HK-2 (cell line): Measurements from ENCODE around the gene SORBS2.
"Not testable (repeated sequence)": the region's sequence is repeated elsewhere in the genome, so short reads cannot be mapped to it uniquely, and the experiment has no call there.

ENCODE experiments used
- DNase-seq: peaks from one replicate; pipeline ENCODE4 v3.0.0-alpha.2; 2018; ENCODE audit not compliant: unreplicated experiment

Gene SORBS2

GRCh38 chr4:185737489-185738037, 74.4 kb downstream of the SORBS2 start:
- no peak for DNase-seq

DNA sequence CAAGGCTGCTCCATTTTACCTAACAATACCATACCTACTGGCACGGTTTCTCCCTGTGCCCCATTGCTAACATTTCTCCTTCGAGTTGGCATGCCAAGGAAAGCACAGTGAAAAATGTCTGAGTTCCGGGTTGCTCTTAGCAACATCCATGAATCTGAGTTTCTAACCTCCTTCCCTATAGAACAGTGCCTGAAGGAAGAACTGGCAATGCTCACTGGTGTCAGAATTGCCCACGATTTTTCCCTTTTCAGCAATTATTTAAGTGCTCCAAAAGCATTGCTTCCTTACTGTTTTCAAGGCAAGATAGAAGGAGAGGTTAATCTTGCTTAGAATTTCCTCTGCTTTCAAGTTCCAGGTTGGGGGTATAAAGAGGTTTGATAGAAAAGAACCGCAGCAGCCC, 75.1 kb downstream of the SORBS2 start:
- DNase-seq = no peak

DNA sequence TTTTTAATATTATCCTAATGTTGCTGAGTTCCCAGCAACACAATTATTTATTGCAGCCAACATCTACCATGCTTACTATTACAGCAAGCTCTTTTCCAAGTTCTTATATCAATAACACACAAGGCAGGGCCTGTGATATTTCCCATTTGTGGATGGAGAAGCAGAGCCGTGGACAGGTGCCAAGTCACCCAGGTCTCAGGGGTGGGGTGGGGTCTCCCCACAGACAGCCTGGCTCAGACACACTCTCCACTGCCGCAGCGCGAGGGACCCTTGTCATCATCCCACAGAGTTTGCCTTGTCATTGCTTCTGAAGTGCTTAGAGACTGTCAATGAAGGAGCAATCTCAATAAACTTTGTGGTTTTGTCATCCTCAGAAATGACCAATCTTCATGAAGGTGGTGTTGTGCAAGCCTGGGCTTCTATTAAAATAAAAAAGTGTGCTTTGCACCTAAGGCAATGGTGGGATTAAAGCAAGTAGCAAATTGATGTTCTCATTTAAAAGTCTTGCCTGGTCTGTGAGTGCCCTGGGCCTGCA, 76.1 kb downstream of the SORBS2 start:
- DNase-seq = no peak

GRCh38 chr4:185734930-185735329, 77.1 kb downstream of the SORBS2 start:
- no peak for DNase-seq

- DNase-seq = no peak
These were observed 77.8 kb downstream of the SORBS2 start for GRCh38 chr4:185734214-185734613.

DNA sequence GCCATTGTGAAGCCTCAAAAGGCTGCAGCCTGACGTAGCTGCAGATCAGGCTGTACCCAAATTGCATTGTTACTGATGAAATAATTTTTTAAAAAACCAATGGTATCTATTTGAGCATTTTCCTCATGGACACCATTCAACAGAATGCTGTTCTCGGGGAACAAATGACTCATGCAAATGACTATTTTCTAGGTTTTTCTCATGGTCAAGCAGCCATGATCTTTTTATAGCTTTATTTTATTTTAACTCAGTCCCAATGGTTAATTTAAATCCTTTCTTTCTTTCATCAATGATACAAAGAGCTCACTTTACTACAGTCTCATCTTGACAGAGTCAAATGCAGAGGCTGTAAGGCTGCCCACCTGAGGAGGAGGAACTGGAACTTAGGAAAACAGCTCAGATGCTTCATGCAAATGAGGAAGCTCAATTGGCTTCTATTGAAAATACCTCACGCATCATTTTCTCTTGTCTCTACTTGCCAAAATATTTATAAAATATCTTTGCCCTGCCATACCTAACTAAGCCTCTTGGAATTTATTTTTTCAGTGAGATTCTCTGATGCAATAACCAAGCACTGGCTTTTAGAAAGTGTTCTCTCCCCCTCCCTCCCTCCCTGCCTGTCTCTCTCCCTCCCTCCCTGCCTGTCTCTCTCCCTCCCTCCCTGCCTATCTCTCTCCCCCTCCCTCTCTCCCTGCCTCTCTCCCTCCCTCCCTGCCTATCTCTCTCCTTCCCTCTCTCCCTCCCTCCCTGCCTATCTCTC, 81.0 kb downstream of the SORBS2 start:
- DNase-seq = no peak

DNA sequence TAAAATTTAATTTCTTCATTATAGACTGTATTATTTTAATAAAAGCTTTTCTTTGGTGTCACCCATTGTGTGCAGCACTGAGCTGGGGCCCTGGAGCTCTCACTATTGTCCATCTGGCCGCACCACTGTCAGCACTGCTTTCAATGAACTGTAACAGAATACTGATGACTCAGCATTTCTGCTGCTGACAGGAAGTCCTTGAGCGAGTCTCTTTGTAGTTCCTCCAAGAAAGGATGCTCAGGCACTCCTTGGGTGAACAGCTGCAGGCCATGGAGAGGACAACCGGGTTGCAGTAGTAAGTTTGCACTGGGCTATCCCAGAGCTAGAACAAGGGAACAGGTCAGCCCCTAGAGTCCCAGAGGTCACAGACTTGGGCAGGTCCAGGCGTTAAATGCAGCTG, 81.6 kb downstream of the SORBS2 start:
- DNase-seq = peak; percentile 18

GRCh38 chr4:185729391-185729804, 82.6 kb downstream of the SORBS2 start:
- no peak for DNase-seq

DNA sequence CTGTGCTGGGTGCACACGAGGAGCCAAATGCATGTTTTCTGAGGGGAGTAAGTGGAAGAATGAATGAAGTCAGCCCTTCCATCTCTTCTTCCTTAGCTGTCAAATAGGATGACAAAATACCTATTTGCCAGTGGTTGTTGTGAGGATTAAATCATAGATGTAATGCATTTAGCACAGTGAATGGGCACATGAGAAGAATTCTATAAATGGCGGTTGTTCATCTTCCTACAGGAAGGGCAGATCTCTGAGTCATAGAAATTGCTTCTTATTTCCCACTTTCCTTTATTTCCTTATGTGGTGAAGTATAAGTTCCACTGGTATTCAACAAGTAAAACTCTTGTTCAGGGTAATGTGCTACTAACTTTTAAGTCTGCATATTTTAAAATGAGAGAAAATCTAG, 83.1 kb downstream of the SORBS2 start:
- DNase-seq = no peak

DNA sequence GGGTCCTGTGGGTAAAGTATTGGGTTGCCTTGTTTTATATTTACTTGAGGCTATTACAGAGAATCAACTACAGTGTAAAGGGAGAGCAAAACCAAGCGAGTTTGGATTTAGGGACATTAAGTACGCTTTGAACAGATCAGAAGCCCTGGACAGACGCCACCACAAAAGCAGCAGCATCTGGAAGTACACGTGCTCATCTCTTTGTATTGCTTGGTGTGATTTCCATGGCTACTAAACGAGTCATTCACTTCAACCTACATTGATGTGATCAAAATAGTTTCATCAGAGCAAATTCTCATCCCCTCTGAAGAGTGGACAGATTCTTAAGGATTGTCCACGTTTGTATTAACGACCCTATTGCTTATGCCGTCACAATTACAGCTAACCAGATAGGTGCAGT, 85.1 kb downstream of the SORBS2 start:
- no peak for DNase-seq

DNA sequence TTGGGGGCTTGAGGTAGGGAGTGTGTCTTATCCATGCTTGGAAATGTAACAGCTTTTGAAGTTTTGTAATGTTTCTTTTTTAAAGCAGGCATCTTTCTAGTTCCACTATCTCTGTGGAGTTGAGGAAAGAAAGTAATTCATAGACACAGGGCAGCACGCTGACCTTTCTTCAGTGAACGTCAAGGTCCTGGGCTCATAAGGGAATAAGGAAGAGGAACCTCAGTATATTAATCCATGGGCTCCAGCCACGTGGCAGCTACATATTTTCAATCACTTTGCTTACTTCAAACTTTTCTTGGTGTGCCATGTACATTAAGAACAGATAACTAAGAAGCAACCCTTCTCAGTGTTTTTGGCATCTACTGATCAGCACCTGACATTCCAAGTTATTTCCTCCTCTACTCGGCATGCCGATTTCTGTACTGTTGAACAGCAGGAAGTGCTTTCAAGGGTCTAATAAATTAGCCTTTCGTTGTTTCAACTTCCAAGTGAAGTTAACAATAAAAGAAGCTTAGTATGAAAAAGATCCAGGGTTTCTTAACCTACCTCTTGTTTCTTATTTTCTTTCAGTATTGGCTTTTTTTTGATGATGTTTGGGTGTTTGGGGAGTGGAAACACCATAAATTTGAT, 88.2 kb downstream of the SORBS2 start:
- no peak for DNase-seq

DNA sequence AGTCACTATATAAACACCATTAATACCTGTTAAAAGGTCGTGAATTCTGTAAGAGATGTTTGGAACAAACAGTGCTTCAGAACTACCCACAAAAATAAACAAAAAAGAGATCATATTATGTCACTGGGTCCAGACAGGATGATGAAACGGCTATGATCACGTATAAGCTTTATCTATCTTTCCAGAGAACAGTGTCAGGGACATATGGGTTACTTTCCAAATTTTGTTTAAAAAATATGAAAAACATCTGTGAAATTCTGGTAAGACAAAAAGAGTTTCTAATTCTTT, 90.0 kb downstream of the SORBS2 start:
- DNase-seq = no peak

DNA sequence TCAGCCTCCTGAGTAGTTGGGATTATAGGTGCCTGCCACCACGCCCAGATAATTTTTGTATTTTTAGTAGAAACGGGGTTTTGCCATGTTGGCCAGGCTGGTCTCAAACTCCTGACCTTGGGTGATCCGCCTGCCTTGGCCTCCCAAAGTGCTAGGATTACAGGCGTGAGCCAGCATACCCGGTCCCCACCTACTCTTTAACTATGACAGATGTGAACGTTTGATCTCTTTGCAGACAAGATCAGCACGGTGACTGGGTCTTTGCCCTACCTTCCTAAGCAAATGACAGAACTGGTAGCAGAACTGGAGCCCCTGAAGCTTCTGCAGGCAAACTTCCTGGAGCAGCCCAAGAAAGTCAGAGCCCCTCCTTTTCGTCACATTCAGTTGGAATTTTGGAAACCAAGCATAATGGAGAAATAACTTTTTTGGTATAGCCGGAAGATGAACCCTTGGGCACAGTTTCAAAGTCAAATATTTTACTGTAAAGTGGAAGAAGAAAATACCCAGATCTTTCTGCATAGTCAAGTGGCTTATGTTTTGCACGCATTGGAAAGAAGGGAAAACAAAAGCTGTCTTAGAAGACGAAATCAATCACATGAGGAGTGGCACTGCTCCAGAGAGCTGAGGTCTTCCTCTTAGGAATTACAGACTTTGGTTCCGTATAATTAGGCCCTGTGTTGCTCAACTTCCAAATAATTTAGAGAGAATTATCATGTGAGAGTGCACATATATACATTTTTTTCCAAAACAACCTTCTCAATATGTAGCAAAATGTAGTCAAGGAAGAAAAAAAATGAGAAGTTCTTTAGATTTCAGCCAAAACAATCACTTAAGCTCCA, 90.6 kb downstream of the SORBS2 start:
- no peak for DNase-seq

- no peak for DNase-seq
These were observed 92.5 kb downstream of the SORBS2 start for GRCh38 chr4:185719500-185719858.

- no peak for DNase-seq
These were observed 93.2 kb downstream of the SORBS2 start for GRCh38 chr4:185718578-185719499.

DNA sequence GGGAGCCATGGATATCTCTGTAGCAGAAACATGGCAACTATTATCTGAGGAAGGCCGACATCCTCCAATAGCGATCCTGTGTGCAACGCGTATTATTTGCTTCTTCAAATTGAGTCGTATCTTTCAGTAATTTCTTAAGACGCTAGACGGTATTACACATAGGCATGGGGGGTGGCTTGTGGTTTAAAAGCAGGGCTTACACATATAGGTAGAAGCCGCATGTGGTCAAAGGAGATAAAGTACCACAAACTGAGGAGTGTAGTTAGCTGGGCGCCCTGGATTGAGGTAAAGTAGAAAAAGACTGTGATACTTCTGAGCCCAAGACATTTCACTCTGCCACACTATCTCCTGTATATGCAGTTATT, 94.6 kb downstream of the SORBS2 start:
- DNase-seq = no peak

DNA sequence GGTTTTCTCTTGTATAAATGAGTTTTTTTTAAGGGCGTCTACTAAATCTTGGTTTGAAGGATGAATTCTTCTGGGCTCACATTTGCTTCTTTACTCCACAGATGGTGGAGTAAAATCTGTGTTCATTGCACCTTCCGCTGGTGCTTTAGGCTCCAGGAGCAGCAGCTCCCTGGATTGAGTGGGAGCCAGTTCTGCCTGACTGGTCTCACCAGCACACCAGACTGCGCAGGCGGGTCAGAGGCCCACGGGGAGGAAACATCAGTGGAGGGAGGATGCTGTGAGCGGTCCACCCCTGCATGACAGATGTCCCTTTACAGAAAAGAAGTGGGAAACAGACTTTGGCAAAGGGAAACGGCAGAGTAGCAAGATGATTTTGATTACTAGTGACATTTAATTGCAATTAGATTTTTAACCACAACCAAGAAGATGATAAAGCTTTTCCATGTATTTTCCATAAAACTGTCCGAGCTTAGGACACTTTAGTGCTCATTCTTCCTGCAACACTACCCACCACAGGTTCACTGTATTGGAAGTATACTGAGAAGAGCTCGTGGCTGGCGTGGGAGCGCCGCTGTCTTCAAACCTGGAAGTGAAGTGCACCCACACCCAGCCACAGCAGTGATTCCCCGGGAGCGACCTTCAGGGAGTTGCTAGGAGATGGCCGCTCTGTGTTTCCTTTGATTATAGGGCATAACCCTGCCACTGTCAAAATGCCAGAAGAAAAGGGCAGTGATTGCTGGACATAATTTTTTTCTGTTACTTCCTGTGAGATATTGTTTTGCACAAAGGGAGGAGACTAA, 95.2 kb downstream of the SORBS2 start:
- DNase-seq = no peak

GRCh38 chr4:185716141-185716551, 95.8 kb downstream of the SORBS2 start:
- DNase-seq = no peak

- not testable (repeated sequence) for DNase-seq
These were observed 97.5 kb downstream of the SORBS2 start for GRCh38 chr4:185714524-185714923.

- DNase-seq = no peak
These were observed 98.3 kb downstream of the SORBS2 start for GRCh38 chr4:185713731-185714130.

DNA sequence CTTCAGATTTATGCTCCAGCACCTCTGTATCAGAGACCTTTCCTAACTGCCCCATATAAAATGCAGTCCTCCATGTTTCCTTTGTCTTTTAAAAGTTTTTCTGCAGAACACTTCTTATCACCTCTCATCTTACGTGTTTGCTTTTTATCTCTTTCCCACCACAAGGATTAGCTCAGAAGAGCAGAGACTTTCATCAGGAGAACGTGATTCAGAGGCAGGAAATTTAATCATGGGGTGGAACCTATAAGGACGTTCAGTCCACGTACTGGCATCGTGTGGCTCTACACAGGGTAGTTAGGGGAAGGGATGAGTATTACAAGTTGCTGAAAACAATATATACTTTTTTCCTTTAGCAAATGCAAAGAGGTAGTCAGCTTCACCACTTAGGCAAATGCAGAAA, 98.7 kb downstream of the SORBS2 start:
- no peak for DNase-seq
